ENCODE data around the gene PDCD1. TPM values are rescaled to one million over a fixed set of nuclear protein-coding genes. Genes with fewer than 3 reads are reported as not detected.

Gene PDCD1
- total and polyA plus RNA-seq, 2 of the 8 experiments (the other 6 are each of a cell fraction or from before 2014, with no cell fraction given), result 0.48 to 1.1 TPM

DNA sequence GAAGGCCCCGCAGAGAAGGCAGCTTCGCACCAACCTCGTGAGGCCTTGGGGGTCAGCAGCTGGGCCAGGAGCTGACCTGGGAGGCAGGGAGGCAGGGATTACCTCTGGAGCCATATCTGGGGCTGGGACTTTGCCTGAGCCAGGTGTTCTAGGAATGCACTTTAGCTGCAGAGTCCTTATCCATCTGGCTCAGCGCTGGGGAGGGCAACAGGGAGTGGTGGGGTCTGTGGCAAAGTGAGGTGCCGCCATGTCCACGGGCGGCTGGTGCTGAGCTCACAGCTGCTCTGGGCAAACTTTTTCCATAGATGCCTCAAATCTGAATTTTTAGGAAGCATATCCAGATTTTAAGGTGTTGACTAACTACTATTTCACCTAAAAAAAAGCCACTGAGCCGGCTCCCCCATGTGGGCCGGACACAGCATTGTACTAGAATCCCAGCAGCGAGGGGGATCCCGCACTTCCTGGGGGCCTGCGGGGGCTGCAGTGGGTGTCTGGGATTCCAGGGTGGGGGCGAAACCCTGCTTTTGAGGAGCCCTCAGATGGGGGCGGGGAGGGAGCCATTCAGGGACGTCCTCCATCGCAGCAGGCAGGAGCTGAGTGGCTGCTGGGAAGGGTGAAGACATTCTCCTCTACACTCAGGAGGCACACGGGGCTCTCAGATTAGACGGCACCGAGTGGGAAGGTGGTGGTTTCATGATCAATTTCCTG, 45.5 kb upstream of the PDCD1 start (continued):
- no peak for TF ChIP-seq BACH1 (IDR thresholded peaks at IDR 0.05; ENCODE audit: low read length)

All from H1 (cell line).